ENCODE data around the gene NR2F1-AS1. TPM values are rescaled to one million over a fixed set of nuclear protein-coding genes. Genes with fewer than 3 reads are reported as not detected.
"Not testable (repeated sequence)": the region's sequence is repeated elsewhere in the genome, so short reads cannot be mapped to it uniquely, and the experiment has no call there.

The NR2F1-AS1 gene
- polyA plus RNA-seq, 3 donors: 46.5 to 53.4 (median 52.5) TPM

- no peak for DNase-seq
Measured at GRCh38 chr5:93395010-93395409, 186.0 kb downstream of the NR2F1-AS1 start.

DNA sequence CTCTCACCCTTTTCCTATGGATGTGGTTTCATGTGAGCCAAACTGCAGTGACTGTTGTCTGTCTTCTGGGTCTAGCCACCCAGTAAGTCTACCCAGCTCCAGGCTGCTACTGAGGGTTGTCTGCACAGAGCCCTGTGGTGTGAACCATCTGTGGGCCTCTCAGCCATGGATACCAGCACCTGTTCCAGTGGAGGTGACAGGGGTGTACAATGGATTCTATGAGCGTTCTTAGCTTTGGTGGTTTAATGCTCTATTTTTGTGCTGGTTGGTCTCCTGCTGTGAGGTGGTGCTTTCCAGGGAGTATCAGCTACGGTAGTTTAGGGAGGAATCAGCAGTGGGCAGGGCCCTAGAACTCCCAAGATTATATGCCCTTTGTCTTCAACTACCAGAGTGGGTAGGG is 186.7 kb downstream of the NR2F1-AS1 start:
- DNase-seq: no peak

- DNase-seq: not testable (repeated sequence)
Measured at GRCh38 chr5:93391169-93391568, 189.8 kb downstream of the NR2F1-AS1 start.

DNA sequence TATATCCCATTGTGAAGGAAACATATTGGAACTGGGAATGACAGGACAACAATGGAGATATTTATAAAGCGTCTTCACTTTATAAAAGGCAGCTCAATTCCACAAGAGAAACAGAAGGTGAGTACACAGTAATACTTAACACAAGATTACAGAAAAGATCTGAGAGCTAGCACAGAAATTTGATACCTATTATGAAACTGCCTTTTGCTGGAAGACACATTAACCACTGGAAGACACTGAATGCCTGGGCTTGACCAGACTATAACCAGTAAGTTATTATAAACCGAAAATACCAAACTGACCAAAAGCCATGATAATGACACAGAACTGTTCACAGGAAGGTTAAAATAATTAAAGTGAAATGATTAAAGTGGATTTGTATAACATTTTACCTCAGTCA is 195.4 kb downstream of the NR2F1-AS1 start:
- no peak for DNase-seq

- no peak for DNase-seq
Measured at GRCh38 chr5:93384995-93385394, 196.0 kb downstream of the NR2F1-AS1 start.

DNA sequence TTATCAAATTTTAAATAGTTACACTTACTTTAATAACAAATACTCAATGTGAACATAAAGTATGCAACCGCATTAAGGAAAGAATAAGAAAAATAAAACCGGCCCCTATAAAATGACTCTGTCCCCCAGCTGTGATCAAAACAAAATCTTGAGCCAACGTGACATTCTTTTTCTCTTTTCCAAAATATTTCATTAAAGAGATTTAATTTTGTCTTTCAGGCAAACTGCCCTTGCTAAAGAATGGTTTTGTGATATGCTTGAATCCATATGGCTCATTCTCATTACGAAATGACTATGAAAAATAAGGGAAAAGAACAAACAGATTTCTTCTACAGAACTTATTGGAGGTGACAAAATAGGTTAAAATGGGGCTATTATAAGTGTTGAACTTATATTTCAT is 197.0 kb downstream of the NR2F1-AS1 start:
- DNase-seq: no peak

- no peak for DNase-seq
Measured at GRCh38 chr5:93382188-93382825, 198.7 kb downstream of the NR2F1-AS1 start.

DNA sequence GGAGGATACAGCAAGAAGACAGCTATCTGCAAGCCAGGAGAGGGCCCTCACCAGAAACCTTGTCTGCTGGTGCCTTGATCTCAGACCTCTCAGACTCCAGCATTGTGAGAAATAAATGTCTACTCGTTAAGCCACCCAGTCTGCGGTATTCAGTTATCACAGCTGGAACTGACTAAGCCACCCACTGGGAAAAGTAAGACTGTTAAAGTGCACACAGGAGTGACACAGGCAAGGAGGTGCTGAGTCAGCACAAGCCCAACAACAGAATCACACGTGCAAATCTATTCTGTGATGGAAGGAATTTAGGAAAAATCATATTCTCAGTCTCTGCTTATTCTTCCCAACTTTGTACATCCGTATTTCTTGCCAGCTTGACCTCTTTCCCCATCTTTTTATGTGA is 200.0 kb downstream of the NR2F1-AS1 start:
- DNase-seq: no peak

DNA sequence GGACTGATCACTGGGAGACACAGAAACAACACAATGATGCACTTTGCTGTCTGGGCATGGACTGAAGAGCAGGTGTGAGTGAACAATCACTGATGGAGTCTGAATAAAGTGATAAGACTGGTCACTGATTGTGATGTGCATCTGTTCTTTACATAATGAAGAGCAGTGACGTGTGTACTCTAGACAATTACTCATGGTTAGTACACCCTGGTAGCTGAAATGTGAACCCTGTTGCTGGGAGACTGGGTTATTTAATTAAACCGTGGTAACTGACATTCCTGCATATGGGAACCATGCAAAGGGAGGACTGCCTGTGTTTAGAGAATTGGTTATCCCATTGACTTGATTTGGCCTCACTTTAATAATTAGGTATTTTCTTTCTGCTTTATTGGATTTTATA is 202.9 kb downstream of the NR2F1-AS1 start:
- DNase-seq: no peak

DNA sequence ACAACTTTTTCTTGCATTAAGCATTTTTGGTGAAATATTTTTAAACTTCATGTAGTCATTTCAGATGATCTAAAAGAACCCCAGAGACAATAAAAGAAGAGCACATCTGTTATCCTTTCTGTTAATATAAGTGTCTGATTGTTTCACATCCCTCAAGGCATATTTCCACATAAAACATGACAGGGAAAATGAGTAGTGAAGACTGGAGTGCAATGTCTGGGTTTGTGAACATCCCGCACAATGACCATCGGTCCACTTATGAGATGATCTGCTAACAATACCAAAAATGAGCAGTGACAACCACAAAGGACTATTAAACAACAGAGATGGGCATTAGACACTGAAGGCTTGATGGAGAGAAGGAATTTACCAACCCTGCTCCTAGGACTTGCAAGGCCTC is 209.1 kb downstream of the NR2F1-AS1 start:
- no peak for DNase-seq

DNA sequence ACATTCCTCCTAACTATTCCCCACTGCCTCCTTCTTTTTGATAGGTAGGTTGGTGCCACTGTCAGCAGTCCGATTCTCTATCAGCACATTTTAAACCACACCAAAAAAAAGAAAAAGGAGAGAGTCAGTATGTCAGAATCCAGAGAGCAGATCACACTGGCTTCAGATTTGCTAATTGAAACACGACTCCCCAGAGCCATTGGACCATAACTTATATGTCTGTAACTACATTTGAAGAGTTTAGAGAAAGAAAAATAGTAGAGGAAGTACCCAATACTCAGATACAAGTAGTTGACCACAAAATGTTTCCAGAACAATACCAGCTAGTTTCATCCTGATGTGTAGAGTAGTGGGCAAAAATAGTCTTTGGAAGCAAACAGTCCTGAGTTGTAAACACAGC is 216.6 kb downstream of the NR2F1-AS1 start:
- DNase-seq: no peak

- no peak for DNase-seq
Measured at GRCh38 chr5:93360436-93361088, 220.5 kb downstream of the NR2F1-AS1 start.

DNA sequence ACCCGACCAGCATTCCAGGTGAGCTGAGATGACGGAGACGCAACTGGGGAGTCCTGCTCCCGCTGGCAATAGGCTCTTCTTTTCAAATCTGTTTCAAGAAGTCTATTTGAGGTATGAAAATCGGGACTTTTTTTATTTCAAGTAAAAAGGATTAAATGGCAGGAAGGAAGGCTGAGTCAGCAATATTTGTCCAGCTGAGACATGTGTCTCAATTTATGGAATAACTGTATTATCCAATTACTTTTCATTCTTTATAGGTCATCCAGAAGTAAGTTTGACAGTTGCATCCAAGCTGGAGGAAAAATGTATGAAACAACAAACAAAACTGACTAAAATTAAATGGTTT is 221.1 kb downstream of the NR2F1-AS1 start:
- DNase-seq: no peak

Other genes starting within 250 kb of the NR2F1-AS1 start
- 100 to 1,000 TPM; 199 to 295 (median 248) TPM for gene NR2F1, start 2.0 kb upstream of the NR2F1-AS1 start, polyA plus RNA-seq (ENCODE audit: insufficient read length in 3 of 3)
- gene POU5F2, start 160.4 kb upstream of the NR2F1-AS1 start, polyA plus RNA-seq (ENCODE audit: insufficient read length in 3 of 3): under 1 TPM; 0.04 to 0.10 (median 0.06) TPM